Gastrocnemius medialis (tissue), 4 donors: ENCODE measurements around the gene SLX9.

ENCODE experiments used
- POLR2A ChIP-seq, 2 donors: fragments of 450-650 bp; IDR thresholded peaks; one replicate each; pipeline ENCODE4 v1.6.1; 2017; ENCODE audit warnings: antibody characterized with exemption in 2 of 2, mild to moderate bottlenecking in 2 of 2, moderate library complexity in 2 of 2
- TF ChIP-seq, protein P1 (sequence below), 5 experiments: fragments of 450-650 bp in 3 of 5; fragments of 200-600 bp in 2 of 5; sonication (generic) in 2 of 5; IDR thresholded peaks in 4 of 5; conservative IDR thresholded peaks in 1 of 5; 1 replicate in 4 of 5; 2 replicates in 1 of 5; pipeline ENCODE4 v1.5.1; 2016 to 2019; ENCODE audit warnings: antibody characterized with exemption in 5 of 5, mild to moderate bottlenecking in 3 of 5, moderate library complexity in 3 of 5

DNA sequence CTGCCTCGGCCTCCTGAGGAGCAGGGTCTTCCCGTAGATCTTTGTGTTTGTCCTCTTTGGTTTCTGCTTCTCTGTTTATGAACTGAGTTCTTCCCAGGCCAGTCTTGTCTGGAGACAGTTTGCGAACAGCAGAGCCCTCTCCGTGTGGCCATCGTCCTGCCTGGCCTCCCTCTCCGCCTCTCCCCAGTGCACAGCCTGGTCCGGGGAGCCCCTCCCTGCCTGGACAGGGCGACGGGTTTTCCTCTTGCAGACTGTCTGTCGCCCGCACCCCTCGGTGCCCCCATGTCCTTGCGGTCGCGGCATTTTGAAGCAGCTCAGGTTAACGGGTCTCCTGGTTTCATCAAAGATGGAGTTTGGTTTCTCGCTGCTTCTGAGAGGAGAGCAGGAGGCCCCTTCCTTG lies 34.8 kb downstream of the SLX9 start:
- TF ChIP-seq, protein P1, sequence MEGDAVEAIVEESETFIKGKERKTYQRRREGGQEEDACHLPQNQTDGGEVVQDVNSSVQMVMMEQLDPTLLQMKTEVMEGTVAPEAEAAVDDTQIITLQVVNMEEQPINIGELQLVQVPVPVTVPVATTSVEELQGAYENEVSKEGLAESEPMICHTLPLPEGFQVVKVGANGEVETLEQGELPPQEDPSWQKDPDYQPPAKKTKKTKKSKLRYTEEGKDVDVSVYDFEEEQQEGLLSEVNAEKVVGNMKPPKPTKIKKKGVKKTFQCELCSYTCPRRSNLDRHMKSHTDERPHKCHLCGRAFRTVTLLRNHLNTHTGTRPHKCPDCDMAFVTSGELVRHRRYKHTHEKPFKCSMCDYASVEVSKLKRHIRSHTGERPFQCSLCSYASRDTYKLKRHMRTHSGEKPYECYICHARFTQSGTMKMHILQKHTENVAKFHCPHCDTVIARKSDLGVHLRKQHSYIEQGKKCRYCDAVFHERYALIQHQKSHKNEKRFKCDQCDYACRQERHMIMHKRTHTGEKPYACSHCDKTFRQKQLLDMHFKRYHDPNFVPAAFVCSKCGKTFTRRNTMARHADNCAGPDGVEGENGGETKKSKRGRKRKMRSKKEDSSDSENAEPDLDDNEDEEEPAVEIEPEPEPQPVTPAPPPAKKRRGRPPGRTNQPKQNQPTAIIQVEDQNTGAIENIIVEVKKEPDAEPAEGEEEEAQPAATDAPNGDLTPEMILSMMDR (IDR thresholded peaks at IDR 0.05 in 4 of 5, conservative IDR thresholded peaks at IDR 0.05 in 1 of 5) = no peak
- TF ChIP-seq POLR2A (IDR thresholded peaks at IDR 0.05) = no peak
